VCaP (cell line): ENCODE results near the gene ACRBP.
"Not testable (repeated sequence)": the region's sequence is repeated elsewhere in the genome, so short reads cannot be mapped to it uniquely, and the experiment has no call there.

Source experiments
- H3K27ac ChIP-seq: fragments of 450-650 bp; 2 replicates; pipeline ENCODE4 v1.5.1; 2017
- TF ChIP-seq, protein P1 (sequence below): fragments of 450-650 bp; conservative IDR thresholded peaks from 2 replicates; pipeline ENCODE4 v1.5.1; 2017; ENCODE audit warnings: mild to moderate bottlenecking, moderate library complexity

Gene ACRBP

DNA sequence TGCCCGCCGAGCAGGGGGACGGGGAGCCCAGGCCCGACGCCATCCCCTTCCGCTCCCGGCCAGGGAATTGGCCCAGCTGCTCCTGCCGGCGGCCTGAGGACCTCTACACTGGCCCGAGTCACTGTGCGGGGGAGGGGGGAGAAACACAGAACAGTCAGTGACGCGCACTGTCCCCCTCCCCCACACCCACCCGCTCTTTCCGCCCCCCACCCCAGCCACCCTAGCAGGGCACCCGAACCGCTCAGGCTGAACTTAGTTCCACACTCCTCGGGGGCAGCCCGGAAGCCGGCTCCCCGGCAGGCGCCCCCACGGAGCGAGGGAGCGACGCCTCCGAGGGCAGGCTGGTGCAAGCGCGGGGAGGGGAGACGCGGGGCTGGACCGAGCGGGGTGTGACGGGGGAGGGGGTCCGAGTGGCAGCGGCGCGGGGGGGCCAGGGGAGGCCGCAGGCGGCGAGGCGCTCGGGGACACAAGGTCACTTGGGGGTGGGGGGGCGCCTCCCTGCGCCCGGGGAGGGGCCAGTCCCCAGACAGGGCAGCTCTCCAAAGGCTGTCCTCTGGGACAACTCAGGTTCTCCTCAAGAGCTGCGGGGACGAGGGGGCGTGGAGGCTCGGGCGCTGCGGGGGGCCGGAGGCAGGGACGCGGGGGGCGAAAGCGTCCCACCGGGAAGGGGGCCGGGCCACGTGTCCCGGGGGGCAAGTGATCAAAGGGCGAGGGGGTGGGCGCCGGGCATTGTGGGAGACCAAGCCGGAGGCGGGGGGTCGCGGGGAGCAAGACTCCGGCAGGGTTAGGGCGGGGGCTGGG lies 40.7 kb downstream of the ACRBP start:
- peak overlapping the region; percentile 93 for H3K27ac ChIP-seq
- TF ChIP-seq, protein P1, sequence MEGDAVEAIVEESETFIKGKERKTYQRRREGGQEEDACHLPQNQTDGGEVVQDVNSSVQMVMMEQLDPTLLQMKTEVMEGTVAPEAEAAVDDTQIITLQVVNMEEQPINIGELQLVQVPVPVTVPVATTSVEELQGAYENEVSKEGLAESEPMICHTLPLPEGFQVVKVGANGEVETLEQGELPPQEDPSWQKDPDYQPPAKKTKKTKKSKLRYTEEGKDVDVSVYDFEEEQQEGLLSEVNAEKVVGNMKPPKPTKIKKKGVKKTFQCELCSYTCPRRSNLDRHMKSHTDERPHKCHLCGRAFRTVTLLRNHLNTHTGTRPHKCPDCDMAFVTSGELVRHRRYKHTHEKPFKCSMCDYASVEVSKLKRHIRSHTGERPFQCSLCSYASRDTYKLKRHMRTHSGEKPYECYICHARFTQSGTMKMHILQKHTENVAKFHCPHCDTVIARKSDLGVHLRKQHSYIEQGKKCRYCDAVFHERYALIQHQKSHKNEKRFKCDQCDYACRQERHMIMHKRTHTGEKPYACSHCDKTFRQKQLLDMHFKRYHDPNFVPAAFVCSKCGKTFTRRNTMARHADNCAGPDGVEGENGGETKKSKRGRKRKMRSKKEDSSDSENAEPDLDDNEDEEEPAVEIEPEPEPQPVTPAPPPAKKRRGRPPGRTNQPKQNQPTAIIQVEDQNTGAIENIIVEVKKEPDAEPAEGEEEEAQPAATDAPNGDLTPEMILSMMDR = no peak

DNA sequence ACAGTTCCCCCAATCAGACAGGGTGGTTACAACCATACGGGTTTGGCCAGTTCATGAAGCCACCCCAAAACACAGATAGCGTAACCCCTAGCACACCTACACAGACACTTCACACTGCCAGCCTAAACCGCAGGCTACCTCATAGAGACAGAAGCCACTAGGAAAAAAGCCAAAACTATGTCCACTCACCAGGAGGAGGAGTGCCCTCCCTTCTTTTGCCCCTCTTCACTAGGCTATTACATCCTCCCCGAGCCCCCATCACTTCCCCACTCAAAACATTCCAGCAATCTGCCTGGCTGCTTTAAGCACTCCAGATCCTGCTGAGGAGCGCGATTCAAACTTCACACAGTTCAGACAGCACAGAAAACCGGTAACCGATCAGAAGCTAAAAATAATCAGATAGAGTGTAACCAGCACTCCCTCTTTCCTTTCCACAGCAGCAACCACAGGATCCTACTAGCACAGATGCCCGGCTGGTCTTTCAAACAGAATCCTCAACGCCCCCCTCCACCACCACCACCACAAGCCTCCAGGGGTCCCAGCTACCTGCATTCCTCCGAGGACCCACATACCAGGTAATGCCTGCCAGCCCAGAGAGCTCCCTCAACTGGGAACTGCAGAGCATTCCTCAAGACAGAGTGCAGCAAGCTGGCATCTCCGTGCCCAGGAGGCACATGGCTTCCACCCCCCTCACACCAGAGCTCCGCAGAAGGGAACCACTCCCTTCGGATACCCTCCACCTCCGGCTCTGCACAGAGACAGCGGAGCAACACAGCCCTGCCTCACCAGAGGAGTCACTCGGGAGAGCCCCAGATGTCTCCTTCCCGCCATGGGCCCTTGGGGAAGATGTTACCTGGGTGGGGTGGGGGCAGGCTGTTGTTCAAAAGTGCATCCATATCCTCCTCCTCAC lies 41.6 kb downstream of the ACRBP start:
- peak overlapping the region; percentile 93 for H3K27ac ChIP-seq
- TF ChIP-seq, protein P1 = no peak

DNA sequence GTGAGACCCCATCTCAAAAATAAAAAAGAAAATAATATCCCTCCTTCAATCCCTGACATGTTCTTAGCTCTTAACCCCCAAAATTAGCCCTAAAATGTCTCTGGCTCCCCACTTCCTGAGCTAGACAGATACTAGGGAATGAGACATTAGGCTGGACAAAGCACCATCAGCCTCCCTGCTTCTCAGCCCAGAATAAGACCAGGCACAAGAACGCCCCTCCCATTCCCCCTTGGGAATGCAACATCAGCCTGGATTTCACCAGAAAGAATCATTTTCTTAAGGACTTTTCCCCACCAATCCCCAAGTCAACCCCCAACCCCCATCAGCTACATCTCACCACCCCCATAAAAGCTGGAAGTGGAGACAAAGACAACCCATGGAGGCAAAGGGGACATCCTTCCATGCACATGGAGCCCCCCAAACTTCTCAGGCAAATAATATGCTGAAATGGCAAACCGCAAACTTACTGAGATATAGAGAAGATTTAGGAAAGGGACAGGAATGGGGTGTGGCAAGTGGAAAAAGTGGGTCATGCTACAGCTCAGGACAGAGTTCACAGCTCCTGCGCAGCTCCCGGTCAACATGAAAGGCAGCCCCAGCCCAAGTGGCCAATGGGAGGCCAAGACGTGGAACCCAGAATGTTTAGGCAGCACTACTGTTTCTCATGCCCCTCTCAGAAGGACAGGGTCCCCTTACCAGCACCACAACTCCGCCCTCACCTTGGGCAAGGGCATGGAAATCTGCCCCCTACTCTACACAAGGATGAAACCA lies 42.8 kb downstream of the ACRBP start:
- TF ChIP-seq, protein P1 = no peak
- peak overlapping the region; percentile 93; the same call in 1 of the 2 replicates for H3K27ac ChIP-seq

DNA sequence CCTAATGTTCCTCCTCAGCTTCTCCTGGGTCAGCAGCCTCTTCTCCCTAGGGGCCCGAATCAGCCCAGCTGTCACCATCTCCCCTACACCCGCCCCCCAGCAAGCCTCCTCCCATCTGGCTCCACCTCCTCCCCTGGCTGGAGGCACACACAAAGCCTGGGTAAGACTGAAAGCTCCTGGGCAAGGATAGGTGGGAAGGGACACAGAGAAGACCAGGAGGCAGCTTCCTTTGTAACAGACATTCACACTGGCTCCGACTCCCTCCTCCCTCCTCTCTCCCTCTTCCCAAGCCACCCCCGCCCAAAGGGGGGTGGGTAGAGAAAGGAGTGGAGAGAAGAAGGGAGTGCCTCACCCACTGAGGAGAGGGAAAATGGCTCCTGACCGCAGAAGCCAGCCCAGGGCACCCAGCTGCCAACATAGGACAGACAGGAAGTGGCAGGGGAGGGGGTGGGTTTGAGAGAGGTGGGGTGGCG lies 44.1 kb downstream of the ACRBP start:
- peak overlapping the region; percentile 93; the same call in 1 of the 2 replicates for H3K27ac ChIP-seq

DNA sequence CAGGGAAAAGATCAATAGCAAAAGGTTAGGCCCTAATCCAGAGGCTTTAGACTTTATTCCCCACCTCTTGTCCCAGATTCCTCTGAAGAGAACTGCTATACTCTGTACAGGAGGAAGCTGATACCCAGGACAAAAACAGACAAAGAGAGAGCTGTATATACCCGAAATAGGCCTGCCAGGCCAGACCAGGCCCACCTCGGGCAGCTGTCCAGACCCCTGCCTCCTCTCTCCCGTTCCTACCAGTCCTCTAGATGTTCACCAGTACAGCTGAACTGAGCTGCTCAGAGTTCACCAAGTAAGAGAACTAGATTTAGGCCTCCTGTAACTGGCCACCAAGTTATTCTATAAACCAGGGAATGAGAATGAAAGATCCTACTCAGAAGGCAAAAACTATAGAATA lies 44.7 kb downstream of the ACRBP start:
- TF ChIP-seq, protein P1 = no peak
- H3K27ac ChIP-seq = peak overlapping the region; percentile 93; the same call in 1 of the 2 replicates

More for the DNA sequence above, 44.1 kb downstream of the ACRBP start:
- TF ChIP-seq, protein P1 = no peak

DNA sequence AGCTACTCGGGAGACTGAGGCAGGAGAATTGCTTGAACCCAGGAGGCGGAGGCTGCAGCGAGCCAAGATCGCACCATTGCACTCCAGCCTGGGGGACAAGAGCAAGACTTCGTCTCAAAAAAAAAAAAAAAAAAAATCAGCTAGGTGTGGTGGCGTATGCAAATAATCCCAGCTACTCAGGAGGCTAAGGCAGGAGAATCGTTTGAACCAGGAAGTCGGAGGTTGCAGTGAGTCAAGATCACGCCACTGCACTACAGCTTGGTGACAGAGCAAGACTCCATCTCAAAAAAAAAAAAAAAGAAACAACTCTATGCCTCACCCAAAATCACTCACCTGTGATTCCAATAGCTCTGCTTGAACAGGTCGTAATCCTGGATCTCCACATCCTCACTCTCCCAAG lies 51.6 kb downstream of the ACRBP start:
- not testable (repeated sequence) for H3K27ac ChIP-seq

DNA sequence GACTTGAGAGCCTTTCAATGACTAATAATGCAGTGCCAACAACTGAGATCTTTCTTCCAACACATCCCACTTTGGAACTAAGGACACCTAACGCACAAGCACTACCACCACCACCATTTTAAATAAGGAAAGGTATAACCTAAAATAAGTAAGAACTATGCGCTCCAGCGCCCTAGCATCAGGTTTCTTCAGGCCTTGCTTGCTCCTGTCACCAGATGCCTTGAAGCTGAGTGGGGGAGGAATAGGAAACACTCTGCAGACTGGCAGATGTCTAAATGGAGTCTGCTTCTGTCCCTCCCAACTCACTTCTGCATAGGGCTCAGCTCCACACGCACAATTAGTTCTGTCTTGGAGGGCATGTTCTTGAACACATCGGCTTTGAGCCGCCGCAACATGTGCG lies 55.1 kb downstream of the ACRBP start:
- H3K27ac ChIP-seq = no peak overlapping the region
- TF ChIP-seq, protein P1 = no peak
